ENCODE results near the gene BACE2.

The BACE2 gene

DNA sequence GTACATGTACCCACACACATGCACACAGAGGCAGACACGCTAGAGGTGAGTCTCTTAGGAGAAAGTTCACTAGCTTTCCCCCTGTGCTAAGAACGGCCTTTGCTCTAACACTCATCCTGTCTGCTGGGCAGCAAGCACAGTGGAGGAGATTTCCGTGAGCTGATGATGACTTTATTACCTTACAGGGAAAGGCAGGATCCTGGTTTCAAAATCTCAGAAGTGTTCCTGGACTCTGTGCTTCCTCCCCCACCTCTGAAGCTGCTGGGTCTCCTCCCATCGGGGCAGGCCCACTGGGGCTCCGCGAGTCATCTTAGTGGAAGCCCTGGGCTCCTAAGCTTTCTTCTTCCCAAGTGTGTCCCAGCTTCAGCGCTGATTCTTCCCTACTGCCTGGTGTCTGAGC, 151.3 kb downstream of the BACE2 start:
- in situ Hi-C loops (cut with HindIII; ENCODE audit: low sequenced_read_pairs), result no loop called here

DNA sequence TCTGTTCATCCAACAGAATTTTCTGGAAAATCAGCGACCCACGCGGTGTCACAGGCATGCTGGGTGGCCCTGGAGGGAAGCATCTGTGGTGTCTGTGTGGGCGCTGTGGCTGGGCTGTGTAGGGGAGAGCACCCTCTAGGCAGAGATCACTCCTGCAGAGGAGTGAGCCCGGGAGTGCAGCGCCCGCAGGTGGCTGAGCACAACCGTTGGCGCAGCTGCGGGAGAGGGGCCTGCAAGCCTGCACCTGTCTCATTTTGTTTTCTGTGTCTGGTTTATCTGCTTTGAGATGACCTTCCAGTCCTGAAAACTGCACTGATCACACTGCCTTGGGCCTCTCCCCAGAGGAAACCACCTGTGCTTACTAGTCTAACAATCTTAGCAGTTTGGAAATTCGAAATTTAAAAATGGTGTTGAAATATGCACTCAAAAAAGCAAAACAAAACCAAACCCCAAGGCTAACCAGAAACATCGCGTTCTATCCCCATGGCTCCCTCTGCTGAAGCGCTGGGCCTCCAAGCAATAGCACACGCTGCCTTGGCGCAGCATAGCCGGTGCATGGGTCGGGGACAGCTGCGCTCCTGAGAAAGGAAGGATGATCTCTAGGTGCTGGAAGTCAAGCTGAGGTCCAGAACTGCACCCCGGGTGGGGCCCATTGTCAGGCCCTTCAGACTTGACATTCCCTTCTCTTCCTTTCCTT, 153.4 kb downstream of the BACE2 start:
- in situ Hi-C loops (cut with HindIII; ENCODE audit: low sequenced_read_pairs), result no loop called here
- no peak for DNase-seq (ENCODE audit: low read depth, low spot score)
- no peak overlapping the region for H3K4me3 ChIP-seq (ENCODE audit: low read depth, low read length)
- TF ChIP-seq, protein P1, sequence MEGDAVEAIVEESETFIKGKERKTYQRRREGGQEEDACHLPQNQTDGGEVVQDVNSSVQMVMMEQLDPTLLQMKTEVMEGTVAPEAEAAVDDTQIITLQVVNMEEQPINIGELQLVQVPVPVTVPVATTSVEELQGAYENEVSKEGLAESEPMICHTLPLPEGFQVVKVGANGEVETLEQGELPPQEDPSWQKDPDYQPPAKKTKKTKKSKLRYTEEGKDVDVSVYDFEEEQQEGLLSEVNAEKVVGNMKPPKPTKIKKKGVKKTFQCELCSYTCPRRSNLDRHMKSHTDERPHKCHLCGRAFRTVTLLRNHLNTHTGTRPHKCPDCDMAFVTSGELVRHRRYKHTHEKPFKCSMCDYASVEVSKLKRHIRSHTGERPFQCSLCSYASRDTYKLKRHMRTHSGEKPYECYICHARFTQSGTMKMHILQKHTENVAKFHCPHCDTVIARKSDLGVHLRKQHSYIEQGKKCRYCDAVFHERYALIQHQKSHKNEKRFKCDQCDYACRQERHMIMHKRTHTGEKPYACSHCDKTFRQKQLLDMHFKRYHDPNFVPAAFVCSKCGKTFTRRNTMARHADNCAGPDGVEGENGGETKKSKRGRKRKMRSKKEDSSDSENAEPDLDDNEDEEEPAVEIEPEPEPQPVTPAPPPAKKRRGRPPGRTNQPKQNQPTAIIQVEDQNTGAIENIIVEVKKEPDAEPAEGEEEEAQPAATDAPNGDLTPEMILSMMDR (IDR thresholded peaks at IDR 0.05; ENCODE audit: low read depth, low read length), result no peak

More for the DNA sequence above, 151.3 kb downstream of the BACE2 start:
- TF ChIP-seq, protein P1 (IDR thresholded peaks at IDR 0.05; ENCODE audit: low read depth, low read length), result no peak
- H3K4me3 ChIP-seq (ENCODE audit: low read depth, low read length), result no peak overlapping the region
- DNase-seq (ENCODE audit: low read depth, low spot score), result no peak

DNA sequence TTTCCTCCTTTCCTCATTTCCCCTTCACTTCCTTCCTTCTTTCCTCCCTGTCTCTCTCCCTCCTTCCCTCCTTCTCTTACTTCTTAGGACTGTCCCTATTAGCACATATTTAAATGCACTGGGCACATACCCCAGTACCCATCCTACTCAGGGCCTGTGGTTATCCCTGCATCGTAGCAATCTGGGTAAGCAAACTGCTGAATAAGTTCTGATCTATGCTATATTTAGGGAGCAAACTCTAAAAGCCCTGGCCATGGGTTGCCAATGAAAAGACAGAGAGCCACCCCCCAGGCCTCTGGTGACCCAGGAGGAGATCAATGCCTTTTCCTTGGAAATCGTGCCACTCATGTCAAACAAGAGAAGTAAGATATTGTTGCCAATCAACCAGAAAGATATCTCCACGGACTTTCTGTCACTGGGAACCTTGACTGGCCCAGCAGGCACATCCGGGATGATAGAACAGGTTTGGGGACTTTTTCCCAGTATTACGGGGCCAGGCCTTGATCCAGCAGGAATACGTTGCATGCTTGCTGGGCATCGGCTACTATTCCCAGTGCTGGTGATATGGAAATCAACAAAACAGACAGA, 154.0 kb downstream of the BACE2 start:
- no peak for DNase-seq (ENCODE audit: low read depth, low spot score)
- in situ Hi-C loops (cut with HindIII; ENCODE audit: low sequenced_read_pairs), result no loop called here
- H3K4me3 ChIP-seq (ENCODE audit: low read depth, low read length), result no peak overlapping the region
- TF ChIP-seq, protein P1 (IDR thresholded peaks at IDR 0.05; ENCODE audit: low read depth, low read length), result no peak

DNA sequence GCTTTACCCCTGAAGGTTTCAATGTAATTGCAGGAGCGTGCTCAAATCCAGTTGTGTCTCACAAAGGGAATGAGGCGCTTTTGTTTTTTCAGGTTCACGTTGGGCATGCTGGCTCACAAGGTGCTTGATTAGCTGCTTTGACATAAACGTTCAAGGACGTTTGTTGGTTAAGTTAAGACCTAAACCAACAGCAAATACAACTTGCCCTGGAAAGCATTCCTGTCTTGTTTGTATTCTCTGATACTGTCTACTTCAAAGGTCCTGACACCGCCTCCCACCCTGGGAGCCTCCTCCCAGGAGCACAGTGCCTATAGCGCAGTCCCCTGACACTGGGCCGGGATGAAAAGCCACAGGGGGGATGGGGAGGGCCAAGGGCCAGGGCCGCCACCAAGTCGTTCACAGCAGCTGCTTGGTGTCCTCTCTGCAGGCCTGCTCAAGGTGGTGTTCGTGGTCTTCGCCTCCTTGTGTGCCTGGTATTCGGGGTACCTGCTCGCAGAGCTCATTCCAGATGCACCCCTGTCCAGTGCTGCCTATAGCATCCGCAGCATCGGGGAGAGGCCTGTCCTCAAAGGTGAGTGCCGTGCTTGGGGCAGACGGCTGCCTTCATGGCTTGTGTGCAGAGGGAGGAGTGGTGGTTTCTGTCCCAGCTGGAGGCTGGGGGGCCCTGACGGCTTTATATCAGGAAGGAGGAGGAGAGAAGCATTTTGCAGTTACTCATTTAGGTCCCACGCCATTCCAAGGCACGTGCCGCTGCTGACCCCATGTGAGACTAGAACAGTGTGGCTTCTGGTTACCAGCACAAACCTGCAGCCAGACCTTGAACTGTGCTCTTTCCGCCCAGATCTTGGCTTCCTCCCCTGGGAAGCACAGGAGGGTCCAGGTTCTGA, 154.8 kb downstream of the BACE2 start:
- TF ChIP-seq, protein P1 (IDR thresholded peaks at IDR 0.05; ENCODE audit: low read depth, low read length), result no peak
- no peak for DNase-seq (ENCODE audit: low read depth, low spot score)
- in situ Hi-C loops (cut with HindIII; ENCODE audit: low sequenced_read_pairs), result no loop called here
- no peak overlapping the region for H3K4me3 ChIP-seq (ENCODE audit: low read depth, low read length)

DNA sequence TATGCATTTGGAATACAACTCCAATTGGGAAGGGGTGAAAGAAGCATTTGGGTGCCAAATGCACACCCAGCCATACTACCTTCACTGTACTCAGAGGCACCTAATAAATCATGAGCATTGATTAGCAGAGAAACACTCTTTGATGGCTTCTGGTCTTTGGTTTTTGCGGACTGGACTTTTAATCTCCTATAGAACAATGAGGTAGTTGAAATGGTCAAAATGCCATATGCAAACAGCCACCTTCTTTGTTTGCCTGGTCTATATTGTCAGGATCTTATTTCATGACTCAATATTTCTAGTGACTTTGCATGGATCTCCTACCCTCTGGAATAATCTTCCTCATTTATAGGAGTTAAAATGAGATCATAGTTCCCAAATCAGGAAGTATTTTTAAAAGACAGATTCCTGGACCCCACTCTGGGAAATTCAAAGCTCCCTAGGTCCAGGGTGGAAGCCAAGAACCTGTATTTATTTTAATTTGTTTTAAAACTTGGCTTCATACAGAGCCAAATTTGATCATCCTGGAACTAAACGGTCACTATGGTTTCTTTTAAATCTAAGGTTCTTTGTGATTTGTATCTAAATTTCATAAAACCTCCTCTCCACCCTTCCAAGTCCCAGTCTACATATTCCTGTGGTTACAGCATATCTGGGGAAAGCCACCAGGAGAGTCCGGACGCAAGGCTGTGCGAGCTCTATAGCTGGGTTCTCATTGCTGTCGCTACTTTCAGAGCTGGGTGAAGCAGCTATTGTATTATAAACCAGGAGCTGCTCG, 157.4 kb downstream of the BACE2 start:
- DNase-seq (ENCODE audit: low read depth, low spot score), result no peak
- TF ChIP-seq, protein P1 (IDR thresholded peaks at IDR 0.05; ENCODE audit: low read depth, low read length), result no peak
- H3K4me3 ChIP-seq (ENCODE audit: low read depth, low read length), result no peak overlapping the region
- in situ Hi-C loops (cut with HindIII; ENCODE audit: low sequenced_read_pairs), result no loop called here

Measured in astrocyte of the spinal cord (primary cell).